IPS-18a (cell line): ENCODE results near the gene CLSTN2.

Source experiments
- H3K27ac ChIP-seq: one replicate; pipeline ENCODE4 v1.5.1; 2013; ENCODE audit warnings: low read length
- H3K27me3 ChIP-seq: one replicate; pipeline ENCODE4 v1.6.1; 2013; ENCODE audit warnings: mild to moderate bottlenecking, low read length; ENCODE audit not compliant: control insufficient read depth, insufficient read depth
- H3K36me3 ChIP-seq: one replicate; pipeline ENCODE4 v1.6.1; 2013; ENCODE audit warnings: low read depth, low read length; ENCODE audit not compliant: control insufficient read depth
- H3K4me1 ChIP-seq: one replicate; pipeline ENCODE4 v1.6.1; 2013; ENCODE audit warnings: low read depth, low read length; ENCODE audit not compliant: control insufficient read depth
- H3K4me3 ChIP-seq: one replicate; pipeline ENCODE4 v1.5.1; 2013; ENCODE audit warnings: low read length
- H3K9ac ChIP-seq: one replicate; pipeline ENCODE4 v1.6.1; 2013; ENCODE audit warnings: mild to moderate bottlenecking, low read length, moderate library complexity
- H3K9me3 ChIP-seq: one replicate; pipeline ENCODE4 v1.6.1; 2013; ENCODE audit warnings: low read depth, low read length; ENCODE audit not compliant: control insufficient read depth

The CLSTN2 gene

DNA sequence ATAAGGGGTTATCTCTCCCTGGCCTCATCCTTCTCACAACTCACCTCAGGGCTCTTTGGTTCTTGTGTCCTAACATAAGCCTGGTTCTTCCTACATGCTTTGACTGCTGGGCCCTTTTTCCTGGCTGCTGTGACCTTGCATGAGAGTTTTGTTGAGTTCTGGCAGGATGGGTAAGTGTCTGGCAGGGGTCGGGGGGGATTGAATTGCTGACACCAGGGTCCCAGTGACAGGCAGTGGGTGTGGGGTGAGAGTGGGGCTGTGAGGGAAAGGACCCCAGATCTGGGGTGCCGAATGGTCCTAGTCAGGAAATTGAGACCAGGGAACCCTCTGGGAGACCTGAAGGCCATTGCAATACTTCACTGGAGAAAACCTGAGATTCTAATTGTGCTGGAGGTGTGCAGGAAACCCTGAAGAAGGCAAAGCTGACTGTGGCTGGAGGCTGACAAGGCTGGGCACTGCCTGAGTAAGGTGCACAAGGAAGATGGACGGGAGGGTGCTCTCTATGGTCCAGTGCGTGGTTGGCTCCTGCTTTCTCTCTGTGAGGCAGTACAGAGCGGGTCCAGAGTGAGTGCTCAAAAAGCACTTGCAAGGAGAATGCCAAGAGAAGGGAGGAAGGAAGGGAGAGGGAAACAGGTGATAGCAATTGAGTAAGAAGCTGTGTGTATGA lies 76.8 kb downstream of the CLSTN2 start:
- Histone ChIP-seq H3K4me3 (no peak overlapping the region), H3K27me3 (no peaks in the 10 kb centered on the region), H3K9ac (no peak overlapping the region), H3K9me3 (no peaks in the 10 kb centered on the region), H3K4me1 (no peaks in the 10 kb centered on the region), H3K36me3 (no peaks in the 10 kb centered on the region), H3K27ac (no peak overlapping the region)

DNA sequence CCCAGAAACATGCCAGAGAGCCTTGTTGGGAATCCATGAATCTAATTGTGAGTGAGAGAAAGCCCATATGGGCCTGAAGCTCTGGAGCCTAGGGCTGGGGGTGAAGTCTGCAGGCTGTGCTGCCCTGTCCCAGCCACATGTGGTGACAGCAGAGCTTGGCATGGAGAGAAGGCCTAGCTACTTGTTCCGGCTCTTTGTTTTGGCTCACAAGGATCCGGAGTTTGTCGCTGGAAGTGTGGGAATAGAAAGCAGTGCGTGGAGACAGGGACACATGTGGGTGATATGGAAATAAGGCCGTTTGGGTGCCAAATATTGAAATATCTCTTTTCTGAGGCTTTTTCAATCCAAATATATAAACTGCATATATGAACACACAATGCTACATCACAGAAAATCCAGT lies 78.2 kb downstream of the CLSTN2 start:
- no peaks in the 10 kb centered on the region for H3K36me3 ChIP-seq
- no peaks in the 10 kb centered on the region for H3K4me1 ChIP-seq
- H3K9ac ChIP-seq: no peak overlapping the region
- H3K4me3 ChIP-seq: no peak overlapping the region
- no peak overlapping the region for H3K27ac ChIP-seq
- H3K27me3 ChIP-seq: no peaks in the 10 kb centered on the region
- no peaks in the 10 kb centered on the region for H3K9me3 ChIP-seq

DNA sequence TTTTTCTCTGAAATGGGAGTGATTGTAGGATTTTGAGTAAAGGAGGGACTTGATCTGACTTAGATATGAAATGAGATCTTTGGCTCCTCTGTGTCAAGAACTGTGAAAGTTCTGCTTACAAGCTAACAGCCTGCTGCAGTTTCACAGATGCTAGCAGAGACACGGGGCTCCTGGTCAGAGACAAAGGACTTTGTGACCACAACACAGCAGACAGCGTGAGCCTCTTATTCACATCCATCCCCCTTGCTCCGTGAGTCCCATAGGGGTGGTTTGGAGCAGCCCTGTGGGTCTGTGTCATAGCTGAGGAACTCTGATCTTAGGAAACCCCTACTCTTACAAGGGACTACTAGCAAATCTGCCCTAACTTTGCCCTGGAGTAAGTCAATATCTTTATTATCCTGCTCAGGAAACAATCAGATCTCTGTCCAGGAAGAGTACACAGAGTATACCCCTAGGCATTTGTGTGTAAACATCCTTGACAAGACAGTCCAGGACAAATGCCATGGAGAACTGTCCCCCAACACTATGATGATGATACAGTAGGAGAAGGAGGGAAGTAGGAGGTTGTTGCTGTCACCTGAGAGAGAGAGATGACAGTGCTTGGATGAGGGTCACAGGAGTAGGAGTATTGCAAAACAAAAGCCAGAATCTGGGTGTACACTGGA lies 80.0 kb downstream of the CLSTN2 start:
- Histone ChIP-seq H3K27ac (no peak overlapping the region), H3K27me3 (no peaks in the 10 kb centered on the region), H3K4me1 (no peaks in the 10 kb centered on the region), H3K36me3 (no peaks in the 10 kb centered on the region), H3K4me3 (no peak overlapping the region), H3K9me3 (no peaks in the 10 kb centered on the region), H3K9ac (no peak overlapping the region)

DNA sequence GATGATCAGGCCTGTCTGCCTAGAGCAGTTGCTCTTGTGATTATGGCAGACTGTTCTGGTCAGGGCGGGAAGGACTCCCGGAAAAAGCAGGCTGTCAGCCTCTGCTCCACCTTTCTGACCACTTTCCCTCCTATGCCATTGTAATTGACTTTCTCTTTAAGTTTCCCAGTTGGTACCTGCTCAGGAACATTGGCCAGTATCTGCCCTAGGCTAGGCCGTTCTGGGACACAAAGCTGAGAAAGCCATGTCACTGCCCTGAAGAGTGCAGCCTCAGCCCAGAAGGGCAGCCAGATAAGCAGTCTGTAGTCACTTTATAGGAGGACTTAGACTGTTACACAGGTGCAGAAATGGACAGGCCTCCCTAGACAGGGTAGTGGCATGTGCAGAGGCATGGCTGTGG lies 80.8 kb downstream of the CLSTN2 start:
- Histone ChIP-seq H3K9ac (no peak overlapping the region), H3K27me3 (no peaks in the 10 kb centered on the region), H3K4me3 (no peak overlapping the region), H3K27ac (no peak overlapping the region), H3K4me1 (no peaks in the 10 kb centered on the region), H3K9me3 (no peaks in the 10 kb centered on the region), H3K36me3 (no peaks in the 10 kb centered on the region)

DNA sequence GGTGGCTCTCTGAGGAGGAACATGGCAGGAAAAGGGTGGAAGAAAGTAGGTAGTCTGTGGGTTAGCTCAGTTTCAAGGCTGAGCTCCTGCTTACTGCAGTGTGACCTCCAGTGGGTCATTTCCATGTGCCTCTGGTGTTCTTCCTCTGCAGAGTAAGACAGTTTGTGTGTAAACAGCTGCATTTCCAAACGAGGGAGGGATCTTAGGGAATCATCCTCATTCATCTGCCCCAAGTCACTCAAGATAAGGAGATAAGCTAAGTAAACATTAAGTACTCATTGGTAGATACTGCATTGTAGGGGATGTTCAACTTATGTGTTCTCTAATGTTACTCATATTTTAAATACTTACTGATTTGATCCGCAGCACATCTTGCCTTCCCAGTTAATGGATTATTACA lies 83.6 kb downstream of the CLSTN2 start:
- Histone ChIP-seq H3K27me3 (no peaks in the 10 kb centered on the region), H3K4me3 (no peak overlapping the region), H3K27ac (no peak overlapping the region), H3K4me1 (no peaks in the 10 kb centered on the region), H3K9ac (no peak overlapping the region), H3K9me3 (no peaks in the 10 kb centered on the region), H3K36me3 (no peaks in the 10 kb centered on the region)

DNA sequence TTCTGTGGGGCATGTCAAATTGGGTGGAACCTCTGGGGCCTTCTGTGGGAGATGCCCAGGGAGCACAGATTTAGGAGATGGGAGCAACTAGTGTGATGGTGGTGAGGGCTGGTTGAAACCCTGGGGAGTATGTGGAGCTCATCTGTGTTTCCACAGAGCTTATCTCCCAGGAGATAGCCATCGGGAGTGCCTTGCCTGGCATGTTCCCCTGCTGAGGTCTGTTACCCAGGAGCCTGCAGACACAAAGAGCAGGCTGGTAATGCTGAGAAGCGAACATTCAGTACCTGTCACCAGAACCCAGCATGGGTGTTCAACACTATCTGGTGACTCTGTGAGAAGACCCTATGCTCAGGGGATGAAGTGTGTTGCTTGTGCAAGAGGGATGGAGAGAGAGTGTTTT lies 85.0 kb downstream of the CLSTN2 start:
- Histone ChIP-seq H3K4me1 (no peaks in the 10 kb centered on the region), H3K4me3 (no peak overlapping the region), H3K9ac (no peak overlapping the region), H3K27ac (no peak overlapping the region), H3K27me3 (no peaks in the 10 kb centered on the region), H3K36me3 (no peaks in the 10 kb centered on the region), H3K9me3 (no peaks in the 10 kb centered on the region)

DNA sequence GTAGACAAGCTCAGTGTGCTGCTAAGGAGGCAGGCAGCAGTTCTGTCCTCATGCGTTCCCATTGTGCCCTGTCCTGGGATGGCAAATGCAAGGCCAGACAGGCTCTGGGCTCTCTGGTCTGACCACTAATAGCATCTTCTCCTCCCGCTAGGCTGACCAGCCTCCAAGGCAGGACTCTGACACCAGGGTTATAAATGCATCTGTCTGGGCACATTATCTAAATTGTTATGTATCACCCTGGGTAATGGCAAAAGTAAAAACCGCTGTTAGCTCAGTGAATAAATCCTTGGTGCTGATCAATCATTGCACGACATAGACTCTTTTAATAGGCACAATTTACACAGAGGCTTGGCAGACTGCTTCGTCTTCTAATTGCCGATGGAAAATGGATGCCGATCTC lies 85.6 kb downstream of the CLSTN2 start:
- no peaks in the 10 kb centered on the region for H3K36me3 ChIP-seq
- H3K9me3 ChIP-seq: no peaks in the 10 kb centered on the region
- no peaks in the 10 kb centered on the region for H3K4me1 ChIP-seq
- no peaks in the 10 kb centered on the region for H3K27me3 ChIP-seq
- no peak overlapping the region for H3K27ac ChIP-seq
- no peak overlapping the region for H3K4me3 ChIP-seq
- H3K9ac ChIP-seq: no peak overlapping the region

DNA sequence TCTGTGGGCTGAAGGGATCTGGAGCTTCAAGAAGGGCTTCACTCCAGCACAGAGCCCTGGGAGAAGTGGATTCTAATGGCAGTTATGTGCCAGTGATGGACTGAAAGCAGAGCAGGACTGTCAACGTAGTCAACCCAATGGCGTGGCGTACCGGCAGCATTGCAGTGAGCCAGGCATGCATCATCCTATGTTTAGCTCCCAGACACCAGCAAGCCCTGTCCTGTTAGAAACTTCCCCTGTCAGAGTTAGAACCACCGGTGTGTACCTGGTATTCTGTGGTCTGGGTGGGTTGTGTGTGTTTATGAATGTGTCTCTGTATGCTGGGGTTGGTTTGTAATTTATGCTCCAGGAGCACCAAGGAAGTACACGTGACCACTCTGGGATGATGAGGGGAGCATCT lies 86.3 kb downstream of the CLSTN2 start:
- Histone ChIP-seq H3K9ac (no peak overlapping the region), H3K4me3 (no peak overlapping the region), H3K36me3 (no peaks in the 10 kb centered on the region), H3K27me3 (no peaks in the 10 kb centered on the region), H3K4me1 (no peaks in the 10 kb centered on the region), H3K9me3 (no peaks in the 10 kb centered on the region), H3K27ac (no peak overlapping the region)

DNA sequence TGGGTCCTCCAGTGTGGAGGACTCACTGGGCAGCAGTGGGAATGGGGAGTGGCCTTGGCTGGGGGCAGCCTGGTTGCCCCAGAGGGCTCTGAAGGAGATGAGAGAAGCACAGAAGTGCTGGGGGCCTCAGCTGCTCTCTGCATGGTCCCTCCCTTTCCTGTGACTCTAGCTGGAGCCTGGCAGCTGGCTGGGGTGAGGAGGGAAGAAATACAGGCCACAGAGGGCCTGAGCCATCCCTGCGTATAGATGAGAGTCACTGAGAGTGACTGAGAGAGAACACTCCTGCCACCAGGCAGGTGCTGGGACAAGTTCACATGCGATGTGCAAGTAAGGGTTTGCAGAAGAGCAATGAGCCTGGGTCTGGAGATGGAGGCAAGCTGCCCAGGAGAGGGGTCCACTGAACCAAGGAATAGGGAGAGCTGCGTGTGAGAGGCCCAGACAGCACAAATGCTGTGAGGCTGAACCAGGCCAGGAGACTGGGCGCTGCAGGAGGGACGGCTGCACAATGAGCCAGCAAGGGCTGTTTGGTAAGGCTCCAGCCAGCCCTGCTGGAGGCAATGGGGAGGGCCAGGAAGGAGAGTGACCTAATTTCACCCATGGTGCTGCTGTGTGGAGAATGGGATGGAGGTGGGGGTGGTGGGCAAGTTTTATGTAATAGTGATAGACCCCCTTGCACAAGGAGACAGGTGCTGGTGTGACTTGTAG lies 87.2 kb downstream of the CLSTN2 start:
- H3K9me3 ChIP-seq: no peaks in the 10 kb centered on the region

DNA sequence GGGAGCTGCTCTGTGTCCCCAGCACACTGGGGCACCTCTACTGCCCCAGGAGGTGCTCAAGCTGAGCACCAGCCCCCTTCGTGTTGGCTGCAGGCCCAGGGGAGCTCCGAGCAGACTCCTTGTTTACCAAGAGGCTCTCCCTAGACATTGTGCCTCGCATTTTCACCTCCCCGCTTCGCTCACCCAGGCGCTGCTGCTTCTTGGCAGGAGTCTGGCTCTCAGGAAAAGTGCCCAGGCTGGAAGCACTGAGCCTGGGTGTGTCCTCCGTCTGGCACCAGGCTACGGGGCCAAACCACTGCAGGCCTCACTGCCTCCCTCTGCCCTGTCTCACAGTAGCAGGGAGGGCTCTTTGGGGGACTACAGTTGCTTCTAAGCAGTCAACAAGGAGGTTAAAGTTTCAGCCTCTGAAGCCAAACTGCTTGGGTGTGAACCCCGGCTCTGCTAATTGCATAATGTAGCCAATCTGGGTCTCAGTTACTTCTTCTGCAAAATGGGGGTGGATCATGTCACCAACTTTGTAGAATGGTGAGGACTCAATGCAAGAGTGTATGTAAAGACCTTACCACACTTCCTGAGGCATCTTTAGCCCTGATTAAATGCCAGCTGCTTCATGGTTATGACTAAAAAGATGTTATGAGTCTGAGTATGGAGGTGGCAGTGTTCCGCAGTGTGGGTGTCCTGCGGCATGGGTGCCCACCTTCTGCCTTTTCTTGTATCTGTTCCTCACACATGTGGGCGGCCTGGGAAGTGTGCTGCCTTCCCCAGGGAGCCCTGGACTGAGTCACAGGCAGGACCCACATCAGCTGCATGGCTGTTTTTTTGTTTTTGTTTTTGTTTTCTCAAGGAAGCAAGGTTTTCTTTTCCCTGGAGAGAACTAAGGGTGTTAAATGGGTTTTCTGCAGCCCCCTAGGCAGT lies 88.9 kb downstream of the CLSTN2 start:
- Histone ChIP-seq H3K4me1 (no peaks in the 10 kb centered on the region), H3K9ac (no peak overlapping the region), H3K27me3 (no peaks in the 10 kb centered on the region), H3K27ac (no peak overlapping the region), H3K9me3 (no peaks in the 10 kb centered on the region), H3K36me3 (no peaks in the 10 kb centered on the region), H3K4me3 (no peak overlapping the region)

More for the DNA sequence above, 87.2 kb downstream of the CLSTN2 start:
- H3K4me3 ChIP-seq: no peak overlapping the region
- H3K4me1 ChIP-seq: no peaks in the 10 kb centered on the region
- no peak overlapping the region for H3K9ac ChIP-seq
- H3K27me3 ChIP-seq: no peaks in the 10 kb centered on the region
- H3K27ac ChIP-seq: no peak overlapping the region
- no peaks in the 10 kb centered on the region for H3K36me3 ChIP-seq

DNA sequence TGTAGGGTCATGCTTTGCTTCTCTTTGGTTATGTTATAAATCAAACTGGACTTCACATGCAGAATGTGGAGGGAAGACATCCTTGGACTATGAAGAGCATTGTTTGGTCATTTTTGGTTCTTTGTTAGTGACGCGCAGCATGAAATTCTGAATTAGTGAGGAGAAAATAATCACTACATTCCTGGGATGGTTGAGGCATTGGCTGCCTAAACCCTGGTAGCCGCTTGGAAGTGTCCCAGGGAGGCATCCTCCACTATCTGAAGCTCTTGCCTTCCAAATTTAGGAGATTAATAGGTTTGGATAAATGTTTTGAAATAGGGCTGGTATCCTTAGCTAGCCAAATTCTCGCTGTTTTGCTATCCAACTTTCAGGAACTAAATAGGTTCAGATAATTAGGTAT lies 96.2 kb downstream of the CLSTN2 start:
- Histone ChIP-seq H3K27me3 (no peaks in the 10 kb centered on the region), H3K9ac (no peak overlapping the region)

More for the DNA sequence above, 96.2 kb downstream of the CLSTN2 start:
- H3K4me1 ChIP-seq: peaks cover 6% of the 10 kb centered on the region
- no peak overlapping the region for H3K27ac ChIP-seq
- no peaks in the 10 kb centered on the region for H3K36me3 ChIP-seq
- no peaks in the 10 kb centered on the region for H3K9me3 ChIP-seq
- H3K4me3 ChIP-seq: no peak overlapping the region
